Measurements from ENCODE around the gene CDC73. TPM values are rescaled to one million over a fixed set of nuclear protein-coding genes. Genes with fewer than 3 reads are reported as not detected.

The CDC73 gene
- total and polyA plus RNA-seq, 2 donors (not counting 1 experiment from before 2014, with no cell fraction given): 18.7 to 69.8 TPM

DNA sequence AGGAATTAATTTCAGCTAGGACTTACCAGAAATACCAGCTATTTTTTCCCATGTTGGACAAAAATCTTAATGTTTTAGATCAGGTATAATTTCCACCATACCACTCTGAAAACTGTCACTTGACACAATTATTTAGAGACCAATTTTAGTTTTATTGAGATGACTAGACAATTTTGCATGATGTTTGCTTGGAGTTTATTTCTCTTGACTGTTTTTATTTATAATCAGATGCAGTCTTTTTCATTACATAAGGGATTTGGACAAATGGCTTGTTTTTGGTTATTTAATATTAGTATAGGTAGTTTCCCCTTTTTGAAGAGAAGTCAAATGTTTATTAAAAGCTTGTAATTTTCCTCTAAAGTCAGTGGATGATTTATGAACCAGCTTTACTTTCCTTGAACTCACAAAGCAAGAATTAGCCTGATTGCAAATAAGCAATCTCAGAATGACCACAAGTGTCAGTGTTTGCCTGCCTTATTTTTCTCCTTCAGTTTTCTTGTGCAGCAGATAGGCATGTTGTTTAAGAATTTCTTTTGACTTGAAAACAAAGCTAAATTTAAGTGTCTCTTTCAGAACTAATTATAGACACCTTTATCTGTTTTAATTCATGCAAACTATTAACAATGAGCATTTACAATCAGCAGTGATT lies 68.4 kb downstream of the CDC73 start:
- TF ChIP-seq, protein P1, sequence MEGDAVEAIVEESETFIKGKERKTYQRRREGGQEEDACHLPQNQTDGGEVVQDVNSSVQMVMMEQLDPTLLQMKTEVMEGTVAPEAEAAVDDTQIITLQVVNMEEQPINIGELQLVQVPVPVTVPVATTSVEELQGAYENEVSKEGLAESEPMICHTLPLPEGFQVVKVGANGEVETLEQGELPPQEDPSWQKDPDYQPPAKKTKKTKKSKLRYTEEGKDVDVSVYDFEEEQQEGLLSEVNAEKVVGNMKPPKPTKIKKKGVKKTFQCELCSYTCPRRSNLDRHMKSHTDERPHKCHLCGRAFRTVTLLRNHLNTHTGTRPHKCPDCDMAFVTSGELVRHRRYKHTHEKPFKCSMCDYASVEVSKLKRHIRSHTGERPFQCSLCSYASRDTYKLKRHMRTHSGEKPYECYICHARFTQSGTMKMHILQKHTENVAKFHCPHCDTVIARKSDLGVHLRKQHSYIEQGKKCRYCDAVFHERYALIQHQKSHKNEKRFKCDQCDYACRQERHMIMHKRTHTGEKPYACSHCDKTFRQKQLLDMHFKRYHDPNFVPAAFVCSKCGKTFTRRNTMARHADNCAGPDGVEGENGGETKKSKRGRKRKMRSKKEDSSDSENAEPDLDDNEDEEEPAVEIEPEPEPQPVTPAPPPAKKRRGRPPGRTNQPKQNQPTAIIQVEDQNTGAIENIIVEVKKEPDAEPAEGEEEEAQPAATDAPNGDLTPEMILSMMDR (conservative IDR thresholded peaks at IDR 0.05 in 1 of 2, IDR thresholded peaks at IDR 0.05 in 1 of 2; ENCODE audit: low read depth in 1 of 2, low read length in 2 of 2): peak; percentile 28 to 37
- no peak for TF ChIP-seq EZH2 (IDR thresholded peaks at IDR 0.05; ENCODE audit: low read length, missing control alignments)
- no peaks in the 10 kb centered on the region for H3K4me1 ChIP-seq (ENCODE audit: control insufficient read depth, extremely low read depth, insufficient read depth, low read length)
- no peaks in the 10 kb centered on the region for H3K9me3 ChIP-seq (ENCODE audit: control insufficient read depth, insufficient read depth, low read depth, low read length)
- no peak overlapping the region for H2AFZ ChIP-seq (ENCODE audit: low read length)
- H3K36me3 ChIP-seq (ENCODE audit: control insufficient read depth, insufficient read depth, low read length): no peaks in the 10 kb centered on the region
- peak; percentile 35 to 53 for DNase-seq (ENCODE audit: low read depth in 2 of 2)
- H3K4me3 ChIP-seq (replicated peaks in 1 of 4; ENCODE audit: control extremely low read depth in 1 of 4, insufficient read depth in 1 of 4, low read depth in 3 of 4, low read length in 4 of 4): no peak overlapping the region
- H3K4me2 ChIP-seq (ENCODE audit: extremely low read depth, insufficient read depth, low read length): no peak overlapping the region
- no peaks in the 10 kb centered on the region for H3K27me3 ChIP-seq (ENCODE audit: control insufficient read depth, insufficient read depth, low read length)
- H4K20me1 ChIP-seq (ENCODE audit: control insufficient read depth, extremely low read depth, insufficient read depth, low read length): no peaks in the 10 kb centered on the region
- peaks cover 49% of the 10 kb centered on the region for H3K79me2 ChIP-seq (ENCODE audit: control insufficient read depth, insufficient read depth, low read length)
- H3K27ac ChIP-seq (ENCODE audit: insufficient read depth, low read length): no peak overlapping the region
- H3K9ac ChIP-seq (ENCODE audit: insufficient read depth, low read length): no peak overlapping the region

DNA sequence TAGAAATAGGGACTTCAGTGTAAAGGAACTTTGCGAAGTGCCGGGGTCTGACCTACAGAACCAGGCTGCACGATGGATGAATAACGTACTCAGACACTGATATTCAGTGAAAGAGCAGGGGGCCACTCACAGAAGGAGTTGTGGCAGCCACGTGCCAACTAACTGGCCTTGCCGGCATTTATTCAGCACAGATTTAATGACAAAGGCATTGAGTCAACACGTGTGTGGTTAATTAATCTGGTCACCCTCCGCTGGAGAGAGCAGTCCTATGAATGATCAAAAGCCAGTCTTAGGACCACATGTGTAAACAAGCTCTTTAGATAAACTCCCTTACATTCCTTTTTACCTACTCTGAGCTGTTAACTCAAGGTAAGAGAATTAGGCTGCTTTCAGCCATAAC lies 70.8 kb downstream of the CDC73 start:
- DNase-seq (ENCODE audit: low read depth in 2 of 2): peak in 1 of 2 donors; percentile 10
- Histone ChIP-seq H3K27ac (ENCODE audit: insufficient read depth, low read length) (no peak overlapping the region), H3K9ac (ENCODE audit: insufficient read depth, low read length) (no peak overlapping the region), H3K4me1 (ENCODE audit: control insufficient read depth, extremely low read depth, insufficient read depth, low read length) (no peaks in the 10 kb centered on the region), H2AFZ (ENCODE audit: low read length) (no peak overlapping the region), H4K20me1 (ENCODE audit: control insufficient read depth, extremely low read depth, insufficient read depth, low read length) (no peaks in the 10 kb centered on the region), H3K9me3 (ENCODE audit: control insufficient read depth, insufficient read depth, low read depth, low read length) (no peaks in the 10 kb centered on the region), H3K4me3 (replicated peaks in 1 of 4; ENCODE audit: control extremely low read depth in 1 of 4, insufficient read depth in 1 of 4, low read depth in 3 of 4, low read length in 4 of 4) (no peak overlapping the region), H3K79me2 (ENCODE audit: control insufficient read depth, insufficient read depth, low read length) (peaks cover 32% of the 10 kb centered on the region), H3K27me3 (ENCODE audit: control insufficient read depth, insufficient read depth, low read length) (no peaks in the 10 kb centered on the region), H3K36me3 (ENCODE audit: control insufficient read depth, insufficient read depth, low read length) (no peaks in the 10 kb centered on the region), H3K4me2 (ENCODE audit: extremely low read depth, insufficient read depth, low read length) (no peak overlapping the region)
- TF ChIP-seq, protein P1 (conservative IDR thresholded peaks at IDR 0.05 in 1 of 2, IDR thresholded peaks at IDR 0.05 in 1 of 2; ENCODE audit: low read depth in 1 of 2, low read length in 2 of 2): no peak
- TF ChIP-seq EZH2 (IDR thresholded peaks at IDR 0.05; ENCODE audit: low read length, missing control alignments): no peak

DNA sequence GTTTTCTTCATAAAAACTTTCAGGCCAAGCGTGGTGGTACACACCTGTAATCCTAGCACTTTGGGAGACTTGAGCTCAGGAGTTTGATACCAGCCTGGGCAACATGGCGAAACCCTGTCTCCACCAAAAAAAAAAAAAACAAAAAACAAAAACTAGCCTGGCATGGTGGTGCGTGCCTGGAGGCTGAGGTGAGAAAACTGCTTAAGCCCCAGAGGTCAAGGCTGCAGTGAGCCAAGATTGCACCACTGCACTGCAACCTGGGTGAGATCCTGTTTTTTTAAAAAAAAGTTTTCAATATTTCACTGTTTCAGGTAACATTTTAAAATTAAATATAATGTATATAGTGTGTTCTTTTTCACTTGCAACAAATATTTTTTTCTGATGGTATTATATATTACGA lies 78.1 kb downstream of the CDC73 start:
- Histone ChIP-seq H3K9me3 (ENCODE audit: control insufficient read depth, insufficient read depth, low read depth, low read length) (no peaks in the 10 kb centered on the region), H3K4me2 (ENCODE audit: extremely low read depth, insufficient read depth, low read length) (no peak overlapping the region), H3K79me2 (ENCODE audit: control insufficient read depth, insufficient read depth, low read length) (peaks cover 5% of the 10 kb centered on the region), H4K20me1 (ENCODE audit: control insufficient read depth, extremely low read depth, insufficient read depth, low read length) (no peaks in the 10 kb centered on the region), H3K27me3 (ENCODE audit: control insufficient read depth, insufficient read depth, low read length) (no peaks in the 10 kb centered on the region), H3K4me1 (ENCODE audit: control insufficient read depth, extremely low read depth, insufficient read depth, low read length) (no peaks in the 10 kb centered on the region), H2AFZ (ENCODE audit: low read length) (no peak overlapping the region), H3K9ac (ENCODE audit: insufficient read depth, low read length) (no peak overlapping the region), H3K27ac (ENCODE audit: insufficient read depth, low read length) (no peak overlapping the region), H3K4me3 (replicated peaks in 1 of 4; ENCODE audit: control extremely low read depth in 1 of 4, insufficient read depth in 1 of 4, low read depth in 3 of 4, low read length in 4 of 4) (no peak overlapping the region), H3K36me3 (ENCODE audit: control insufficient read depth, insufficient read depth, low read length) (peaks cover 1% of the 10 kb centered on the region)
- no peak for DNase-seq (ENCODE audit: low read depth in 2 of 2)
- TF ChIP-seq, protein P1 (conservative IDR thresholded peaks at IDR 0.05 in 1 of 2, IDR thresholded peaks at IDR 0.05 in 1 of 2; ENCODE audit: low read depth in 1 of 2, low read length in 2 of 2): no peak
- TF ChIP-seq EZH2 (IDR thresholded peaks at IDR 0.05; ENCODE audit: low read length, missing control alignments): no peak
